HepG2 (cell line): Measurements from ENCODE around the gene RHOG.

Experiments
- CBFB ChIP-seq: sonication (generic); formaldehyde crosslinking; IDR thresholded peaks from 2 replicates; pipeline ENCODE4 v1.4.0; 2020; ENCODE audit warnings: missing genetic modification reagents
- ELF4 ChIP-seq: sonication (generic); formaldehyde crosslinking; IDR thresholded peaks from 2 replicates; pipeline ENCODE4 v1.5.0; 2020; ENCODE audit warnings: missing genetic modification reagents, mild to moderate bottlenecking, moderate library complexity, borderline replicate concordance
- JUN ChIP-seq: sonication (generic); formaldehyde crosslinking; IDR thresholded peaks from 2 replicates; pipeline ENCODE4 v1.4.0; 2020; ENCODE audit warnings: mild to moderate bottlenecking, missing genetic modification reagents
- NONO ChIP-seq, 2 experiments: fragments of 450-650 bp in 1 of 2; sonication (generic) in 1 of 2; formaldehyde crosslinking in 1 of 2; IDR thresholded peaks in 1 of 2; conservative IDR thresholded peaks in 1 of 2; 2 replicates each; pipeline versions ENCODE4 v1.6.1 to v1.8.0; 2017 to 2022; ENCODE audit warnings: mild to moderate bottlenecking in 1 of 2, missing genetic modification reagents in 1 of 2, moderate library complexity in 1 of 2
- PTBP1 ChIP-seq: fragments of 200-400 bp; formaldehyde crosslinking; IDR thresholded peaks from 2 replicates; pipeline ENCODE4 v1.6.1; 2018; ENCODE audit warnings: low read length, low read depth; ENCODE audit not compliant: poor library complexity, severe bottlenecking
- RBM39 ChIP-seq: fragments of 200-400 bp; formaldehyde crosslinking; IDR thresholded peaks from one replicate; pipeline ENCODE4 v1.6.1; 2018; ENCODE audit warnings: antibody characterized with exemption, mild to moderate bottlenecking, low read depth, low read length; ENCODE audit not compliant: poor library complexity, severe bottlenecking
- REPIN1 ChIP-seq: sonication (generic); formaldehyde crosslinking; IDR thresholded peaks from 2 replicates; pipeline ENCODE4 v1.8.0; 2022; ENCODE audit warnings: missing genetic modification reagents, low read depth, mild to moderate bottlenecking, borderline replicate concordance
- REXO4 ChIP-seq: sonication (generic); formaldehyde crosslinking; IDR thresholded peaks from 2 replicates; pipeline ENCODE4 v1.8.0; 2022; ENCODE audit warnings: missing genetic modification reagents, mild to moderate bottlenecking, borderline replicate concordance
- ZNF605 ChIP-seq: sonication (generic); formaldehyde crosslinking; IDR thresholded peaks from 2 replicates; pipeline ENCODE4 v1.8.0; 2022; ENCODE audit warnings: mild to moderate bottlenecking, missing genetic modification reagents
- ZNF782 ChIP-seq: sonication (generic); formaldehyde crosslinking; IDR thresholded peaks from 2 replicates; pipeline ENCODE4 v1.4.0; 2020; ENCODE audit warnings: missing genetic modification reagents, mild to moderate bottlenecking, borderline replicate concordance
- TF ChIP-seq, protein P1 (sequence below): fragments of 450-650 bp; IDR thresholded peaks from 2 replicates; pipeline ENCODE4 v1.6.1; 2016
- TF ChIP-seq, protein P2 (sequence below): sonication (generic); formaldehyde crosslinking; IDR thresholded peaks from 2 replicates; pipeline ENCODE4 v1.5.0; 2020; ENCODE audit warnings: mild to moderate bottlenecking, missing genetic modification reagents, moderate library complexity
- TF ChIP-seq, protein P3 (sequence below): sonication (generic); formaldehyde crosslinking; IDR thresholded peaks from 2 replicates; pipeline ENCODE4 v1.4.0; 2020; ENCODE audit warnings: missing genetic modification reagents, borderline replicate concordance
- TF ChIP-seq, protein P4 (sequence below): sonication (generic); formaldehyde crosslinking; IDR thresholded peaks from 2 replicates; pipeline ENCODE4 v1.4.0; 2020; ENCODE audit warnings: missing genetic modification reagents

DNA sequence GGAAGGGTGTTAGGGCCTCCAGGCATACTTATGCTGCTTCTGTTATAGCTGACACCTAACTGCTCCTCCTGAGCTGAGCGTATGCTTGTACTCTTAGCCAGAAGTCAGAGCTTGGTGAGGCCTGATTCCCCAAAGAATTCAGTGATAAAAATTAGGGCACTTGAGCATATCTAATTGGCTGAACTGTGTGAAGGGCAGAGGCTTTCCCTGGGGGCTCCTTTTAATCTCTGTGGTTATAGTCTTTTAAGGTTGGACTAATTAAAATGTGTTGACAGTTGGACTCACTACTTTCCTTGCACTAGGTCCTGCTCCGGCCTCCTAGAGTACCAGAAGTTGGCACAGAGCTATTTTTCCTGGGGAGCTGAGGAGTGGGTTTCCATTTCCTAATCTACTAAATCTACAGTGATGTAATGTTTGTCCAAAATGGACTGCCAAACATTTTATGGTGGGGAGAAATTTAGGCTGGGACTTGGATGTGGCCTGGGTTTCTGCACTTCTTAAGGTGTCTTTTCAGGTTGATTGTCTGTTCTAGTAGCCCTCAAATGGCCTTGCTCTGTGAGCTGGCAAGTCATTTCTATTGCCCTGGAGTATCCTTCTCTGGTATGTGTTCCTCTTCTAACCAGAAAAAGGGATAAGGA is 33.1 kb upstream of the RHOG start:
- TF ChIP-seq NONO (IDR thresholded peaks at IDR 0.05) (no peak), NONO (CRISPR knock-in tag; conservative IDR thresholded peaks at IDR 0.05) (no peak), JUN (CRISPR knock-in tag) (no peak), ELF4 (CRISPR knock-in tag) (no peak), ZNF782 (no peak), REPIN1 (CRISPR knock-in tag) (no peak), RBM39 (no peak), ZNF605 (CRISPR knock-in tag) (no peak), REXO4 (CRISPR knock-in tag) (no peak), PTBP1 (no peak), CBFB (no peak)
- TF ChIP-seq, protein P1, sequence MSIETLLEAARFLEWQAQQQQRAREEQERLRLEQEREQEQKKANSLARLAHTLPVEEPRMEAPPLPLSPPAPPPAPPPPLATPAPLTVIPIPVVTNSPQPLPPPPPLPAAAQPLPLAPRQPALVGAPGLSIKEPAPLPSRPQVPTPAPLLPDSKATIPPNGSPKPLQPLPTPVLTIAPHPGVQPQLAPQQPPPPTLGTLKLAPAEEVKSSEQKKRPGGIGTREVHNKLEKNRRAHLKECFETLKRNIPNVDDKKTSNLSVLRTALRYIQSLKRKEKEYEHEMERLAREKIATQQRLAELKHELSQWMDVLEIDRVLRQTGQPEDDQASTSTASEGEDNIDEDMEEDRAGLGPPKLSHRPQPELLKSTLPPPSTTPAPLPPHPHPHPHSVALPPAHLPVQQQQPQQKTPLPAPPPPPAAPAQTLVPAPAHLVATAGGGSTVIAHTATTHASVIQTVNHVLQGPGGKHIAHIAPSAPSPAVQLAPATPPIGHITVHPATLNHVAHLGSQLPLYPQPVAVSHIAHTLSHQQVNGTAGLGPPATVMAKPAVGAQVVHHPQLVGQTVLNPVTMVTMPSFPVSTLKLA: no peak
- TF ChIP-seq, protein P2, sequence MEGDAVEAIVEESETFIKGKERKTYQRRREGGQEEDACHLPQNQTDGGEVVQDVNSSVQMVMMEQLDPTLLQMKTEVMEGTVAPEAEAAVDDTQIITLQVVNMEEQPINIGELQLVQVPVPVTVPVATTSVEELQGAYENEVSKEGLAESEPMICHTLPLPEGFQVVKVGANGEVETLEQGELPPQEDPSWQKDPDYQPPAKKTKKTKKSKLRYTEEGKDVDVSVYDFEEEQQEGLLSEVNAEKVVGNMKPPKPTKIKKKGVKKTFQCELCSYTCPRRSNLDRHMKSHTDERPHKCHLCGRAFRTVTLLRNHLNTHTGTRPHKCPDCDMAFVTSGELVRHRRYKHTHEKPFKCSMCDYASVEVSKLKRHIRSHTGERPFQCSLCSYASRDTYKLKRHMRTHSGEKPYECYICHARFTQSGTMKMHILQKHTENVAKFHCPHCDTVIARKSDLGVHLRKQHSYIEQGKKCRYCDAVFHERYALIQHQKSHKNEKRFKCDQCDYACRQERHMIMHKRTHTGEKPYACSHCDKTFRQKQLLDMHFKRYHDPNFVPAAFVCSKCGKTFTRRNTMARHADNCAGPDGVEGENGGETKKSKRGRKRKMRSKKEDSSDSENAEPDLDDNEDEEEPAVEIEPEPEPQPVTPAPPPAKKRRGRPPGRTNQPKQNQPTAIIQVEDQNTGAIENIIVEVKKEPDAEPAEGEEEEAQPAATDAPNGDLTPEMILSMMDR (CRISPR knock-in tag): no peak
- TF ChIP-seq, protein P3, sequence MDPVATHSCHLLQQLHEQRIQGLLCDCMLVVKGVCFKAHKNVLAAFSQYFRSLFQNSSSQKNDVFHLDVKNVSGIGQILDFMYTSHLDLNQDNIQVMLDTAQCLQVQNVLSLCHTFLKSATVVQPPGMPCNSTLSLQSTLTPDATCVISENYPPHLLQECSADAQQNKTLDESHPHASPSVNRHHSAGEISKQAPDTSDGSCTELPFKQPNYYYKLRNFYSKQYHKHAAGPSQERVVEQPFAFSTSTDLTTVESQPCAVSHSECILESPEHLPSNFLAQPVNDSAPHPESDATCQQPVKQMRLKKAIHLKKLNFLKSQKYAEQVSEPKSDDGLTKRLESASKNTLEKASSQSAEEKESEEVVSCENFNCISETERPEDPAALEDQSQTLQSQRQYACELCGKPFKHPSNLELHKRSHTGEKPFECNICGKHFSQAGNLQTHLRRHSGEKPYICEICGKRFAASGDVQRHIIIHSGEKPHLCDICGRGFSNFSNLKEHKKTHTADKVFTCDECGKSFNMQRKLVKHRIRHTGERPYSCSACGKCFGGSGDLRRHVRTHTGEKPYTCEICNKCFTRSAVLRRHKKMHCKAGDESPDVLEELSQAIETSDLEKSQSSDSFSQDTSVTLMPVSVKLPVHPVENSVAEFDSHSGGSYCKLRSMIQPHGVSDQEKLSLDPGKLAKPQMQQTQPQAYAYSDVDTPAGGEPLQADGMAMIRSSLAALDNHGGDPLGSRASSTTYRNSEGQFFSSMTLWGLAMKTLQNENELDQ: no peak
- TF ChIP-seq, protein P4, sequence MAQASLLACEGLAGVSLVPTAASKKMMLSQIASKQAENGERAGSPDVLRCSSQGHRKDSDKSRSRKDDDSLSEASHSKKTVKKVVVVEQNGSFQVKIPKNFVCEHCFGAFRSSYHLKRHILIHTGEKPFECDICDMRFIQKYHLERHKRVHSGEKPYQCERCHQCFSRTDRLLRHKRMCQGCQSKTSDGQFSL: no peak
